IMR-90 (cell line): Measurements from ENCODE around the gene NLRP1. TPM values are rescaled to one million over a fixed set of nuclear protein-coding genes. Genes with fewer than 3 reads are reported as not detected.

ENCODE experiments used
- ATAC-seq: fragments of 200-7000 bp; cut with Tn5 transposase; 2 replicates; pipeline ENCODE4 v1.9.1; 2020; ENCODE audit warnings: low read depth, mild to moderate bottlenecking, moderate library complexity
- BruUV-seq: library from RNA; stranded (reverse); fragments of 400-500 nt; replicated peaks from 2 replicates; lab custom pipeline; 2021; lab: Mats Ljungman, UMichigan
- CTCF ChIA-PET: fragments of 300-600 bp; formaldehyde crosslinking; extraction: SDS; loops from one replicate; lab custom pipeline; 2021; ENCODE audit warnings: antibody characterized with exemption; lab: Yijun Ruan, JAX
- POLR2A ChIA-PET: fragments of 300-600 bp; sonication (Branson Sonifier 250); formaldehyde crosslinking; loops from one replicate; lab custom pipeline; 2022; ENCODE audit warnings: antibody characterized with exemption; ENCODE audit not compliant: unreplicated experiment; lab: Charles Lee
- DNase-seq: peaks from one replicate; pipeline ENCODE4 v3.0.0; 2013
- H2AFZ ChIP-seq: replicated peaks from 2 replicates; pipeline ENCODE3; 2013; ENCODE audit warnings: low read length, mild to moderate bottlenecking; ENCODE audit not compliant: poor library complexity
- H2AK5ac ChIP-seq: 2 replicates; pipeline ENCODE4 v1.6.1; 2013; ENCODE audit warnings: low read depth, low read length, inconsistent platforms
- H2AK9ac ChIP-seq: replicated peaks from 2 replicates; pipeline ENCODE3; 2013; ENCODE audit warnings: mild to moderate bottlenecking, low read depth, low read length, moderate library complexity; ENCODE audit not compliant: poor library complexity
- H2BK120ac ChIP-seq: 2 replicates; pipeline ENCODE4 v1.6.1; 2013; ENCODE audit warnings: low read depth, low read length, inconsistent platforms
- H2BK15ac ChIP-seq: 3 replicates; pipeline ENCODE4 v1.6.1; 2013; ENCODE audit warnings: low read depth, low read length, inconsistent platforms
- H2BK20ac ChIP-seq: 2 replicates; pipeline ENCODE4 v1.6.1; 2013; ENCODE audit warnings: low read depth, mild to moderate bottlenecking, inconsistent platforms, low read length, moderate library complexity
- H2BK5ac ChIP-seq: 2 replicates; pipeline ENCODE4 v1.6.1; 2013; ENCODE audit warnings: mild to moderate bottlenecking, low read depth, low read length, inconsistent platforms; ENCODE audit not compliant: poor library complexity, severe bottlenecking
- H3K14ac ChIP-seq: replicated peaks from 2 replicates; pipeline ENCODE4 v1.6.1; 2013; ENCODE audit warnings: low read depth, low read length, inconsistent platforms
- H3K18ac ChIP-seq: 2 replicates; pipeline ENCODE4 v1.6.1; 2013; ENCODE audit warnings: low read depth, low read length, control low read depth
- H3K23ac ChIP-seq: 2 replicates; pipeline ENCODE4 v1.6.1; 2013; ENCODE audit warnings: low read depth, low read length, inconsistent platforms
- H3K27ac ChIP-seq: 2 replicates; pipeline ENCODE4 v1.5.1; 2013; ENCODE audit warnings: mild to moderate bottlenecking, control low read depth, low read length; ENCODE audit not compliant: insufficient read depth
- H3K27me3 ChIP-seq: 2 replicates; pipeline ENCODE4 v1.6.1; 2013; ENCODE audit warnings: low read length; ENCODE audit not compliant: control insufficient read depth, insufficient read depth
- H3K36me3 ChIP-seq: 2 replicates; pipeline ENCODE4 v1.6.1; 2013; ENCODE audit warnings: low read length, mixed read lengths; ENCODE audit not compliant: control insufficient read depth, insufficient read depth
- H3K4ac ChIP-seq: 2 replicates; pipeline ENCODE4 v1.6.1; 2013; ENCODE audit warnings: low read depth, low read length, inconsistent platforms
- H3K4me1 ChIP-seq: 2 replicates; pipeline ENCODE4 v1.6.1; 2013; ENCODE audit warnings: low read length, mixed read lengths; ENCODE audit not compliant: control insufficient read depth, insufficient read depth
- H3K4me2 ChIP-seq: 2 replicates; pipeline ENCODE4 v1.6.1; 2013; ENCODE audit warnings: low read depth, mild to moderate bottlenecking, control low read depth, low read length, moderate library complexity
- H3K4me3 ChIP-seq: 2 replicates; pipeline ENCODE4 v1.5.1; 2013; ENCODE audit warnings: low read depth, mild to moderate bottlenecking, control low read depth, low read length, moderate library complexity; ENCODE audit not compliant: insufficient read depth
- H3K56ac ChIP-seq: 2 replicates; pipeline ENCODE4 v1.6.1; 2013; ENCODE audit warnings: low read length, inconsistent platforms; ENCODE audit not compliant: insufficient read depth; ENCODE audit errors: extremely low read depth
- H3K79me1 ChIP-seq, 2 experiments: 2 replicates each; pipeline ENCODE4 v1.6.1; 2013; ENCODE audit warnings: low read length in 2 of 2, inconsistent platforms in 1 of 2, low read depth in 1 of 2
- H3K9ac ChIP-seq: 2 replicates; pipeline ENCODE4 v1.6.1; 2013; ENCODE audit warnings: low read depth, low read length, control low read depth
- H3K9me1 ChIP-seq: 2 replicates; pipeline ENCODE4 v1.6.1; 2013; ENCODE audit warnings: low read length, inconsistent platforms; ENCODE audit not compliant: insufficient read depth
- H3K9me3 ChIP-seq: 2 replicates; pipeline ENCODE4 v1.6.1; 2013; ENCODE audit warnings: low read length; ENCODE audit not compliant: control insufficient read depth, insufficient read depth
- H4K20me1 ChIP-seq: 2 replicates; pipeline ENCODE4 v1.6.1; 2013; ENCODE audit warnings: low read length, inconsistent platforms; ENCODE audit not compliant: insufficient read depth
- H4K5ac ChIP-seq: 2 replicates; pipeline ENCODE4 v1.6.1; 2013; ENCODE audit warnings: mild to moderate bottlenecking, low read depth, low read length, control low read depth
- H4K8ac ChIP-seq, 2 experiments: 2 replicates each; pipeline ENCODE4 v1.6.1; 2013; ENCODE audit warnings: low read depth in 2 of 2, low read length in 2 of 2, control low read depth in 1 of 2, inconsistent platforms in 1 of 2
- H4K91ac ChIP-seq: 2 replicates; pipeline ENCODE4 v1.6.1; 2013; ENCODE audit warnings: low read depth, low read length, inconsistent platforms; ENCODE audit not compliant: insufficient read depth
- BHLHE40 ChIP-seq: fragments of 150-350 bp; IDR thresholded peaks from 2 replicates; pipeline ENCODE4 v1.6.1; 2016; ENCODE audit warnings: mild to moderate bottlenecking, low read depth, low read length
- CEBPB ChIP-seq: IDR thresholded peaks from 2 replicates; pipeline ENCODE4 v1.6.1; 2012; ENCODE audit warnings: low read depth, low read length, improper control_type of control experiment
- CHD1 ChIP-seq: IDR thresholded peaks from 2 replicates; pipeline ENCODE4 v1.6.1; 2012; ENCODE audit warnings: low read depth, low read length, improper control_type of control experiment
- CTCF ChIP-seq: conservative IDR thresholded peaks from 2 replicates; pipeline ENCODE4 v1.5.1; 2012; ENCODE audit warnings: mild to moderate bottlenecking, low read depth, low read length, improper control_type of control experiment
- FOS ChIP-seq: fragments of 150-350 bp; IDR thresholded peaks from 2 replicates; pipeline ENCODE4 v1.6.1; 2016; ENCODE audit warnings: low read depth, low read length
- MAFK ChIP-seq: IDR thresholded peaks from 2 replicates; pipeline ENCODE4 v1.6.1; 2012; ENCODE audit warnings: low read depth, low read length, improper control_type of control experiment
- MAZ ChIP-seq: IDR thresholded peaks from 2 replicates; pipeline ENCODE4 v1.6.1; 2012; ENCODE audit warnings: low read depth, mild to moderate bottlenecking, low read length, improper control_type of control experiment, moderate library complexity, borderline replicate concordance
- MXI1 ChIP-seq: IDR thresholded peaks from 2 replicates; pipeline ENCODE4 v1.6.1; 2012; ENCODE audit warnings: low read depth, mild to moderate bottlenecking, low read length, moderate library complexity, borderline replicate concordance
- POLR2A ChIP-seq: IDR thresholded peaks from 2 replicates; pipeline ENCODE4 v1.6.1; 2012; ENCODE audit warnings: mild to moderate bottlenecking, low read depth, low read length
- RAD21 ChIP-seq: IDR thresholded peaks from 2 replicates; pipeline ENCODE4 v1.6.1; 2012; ENCODE audit warnings: low read length, improper control_type of control experiment
- RCOR1 ChIP-seq: IDR thresholded peaks from 2 replicates; pipeline ENCODE4 v1.6.1; 2012; ENCODE audit warnings: mild to moderate bottlenecking, low read length, improper control_type of control experiment; ENCODE audit not compliant: insufficient replicate concordance
- RFX5 ChIP-seq: IDR thresholded peaks from 2 replicates; pipeline ENCODE4 v1.8.0; 2012; ENCODE audit warnings: low read depth, mild to moderate bottlenecking, low read length, moderate library complexity
- SMC3 ChIP-seq: fragments of 150-350 bp; IDR thresholded peaks from 2 replicates; pipeline ENCODE4 v1.6.1; 2016; ENCODE audit warnings: low read depth, mild to moderate bottlenecking, antibody characterized with exemption, low read length, moderate library complexity
- WGBS, 2 experiments: methylation state at CpG; one replicate each; pipeline versions ENCODE4 v1.1.5 to v1.1.7; 2013; ENCODE audit warnings: missing lambda C conversion rate in 2 of 2; ENCODE audit not compliant: insufficient read length in 1 of 2; ENCODE audit errors: extremely low coverage in 2 of 2; 5-methylcytosine and 5-hydroxymethylcytosine counted together
- dilution Hi-C: fragments of 300-500 bp; cut with HindIII; formaldehyde crosslinking; loops from one replicate; pipeline ENCODE4 v1.14.3; 2018; ENCODE audit warnings: low sequenced_read_pairs; ENCODE audit not compliant: unreplicated experiment
- in situ Hi-C: fragments of 300-500 bp; cut with MboI; formaldehyde crosslinking; loops from 3 replicates; pipeline ENCODE4 v1.14.3; 2019; ENCODE audit warnings: low sequenced_read_pairs, inconsistent platforms, mixed read lengths
- intact Hi-C: fragments of 100-400 bp; cut with micrococcal nuclease; formaldehyde crosslinking; loops from 2 replicates; pipeline ENCODE4 v1.10.0; 2022
- polyA plus RNA-seq, 3 experiments: library from polyadenylated mRNA; depleted of rRNA; stranded (reverse); fragments of >200 nt; gene quantifications; 2 replicates each; pipeline ENCODE4 v1.2.3, GENCODE V29; 2012; ENCODE audit warnings: low replicate concordance in 1 of 3
- total RNA-seq: library from RNA; depleted of rRNA; stranded (reverse); fragments of >200 nt; gene quantifications from 2 replicates; pipeline ENCODE4 v1.2.3, GENCODE V29; 2012
- TF ChIP-seq, protein P1 (sequence below): fragments of 150-350 bp; IDR thresholded peaks from 2 replicates; pipeline ENCODE4 v1.6.1; 2016; ENCODE audit warnings: low read depth, mild to moderate bottlenecking, low read length, moderate library complexity, borderline replicate concordance

The NLRP1 gene
- total and polyA plus RNA-seq, 2 of the 4 experiments (the other 2 are of a cell fraction) = 134 to 340 TPM

GRCh38 chr17:5523249-5523648 lies 61.1 kb downstream of the NLRP1 start (continued):
- TF ChIP-seq SMC3 (no peak), POLR2A (no peak), MAFK (no peak), CHD1 (no peak)

DNA sequence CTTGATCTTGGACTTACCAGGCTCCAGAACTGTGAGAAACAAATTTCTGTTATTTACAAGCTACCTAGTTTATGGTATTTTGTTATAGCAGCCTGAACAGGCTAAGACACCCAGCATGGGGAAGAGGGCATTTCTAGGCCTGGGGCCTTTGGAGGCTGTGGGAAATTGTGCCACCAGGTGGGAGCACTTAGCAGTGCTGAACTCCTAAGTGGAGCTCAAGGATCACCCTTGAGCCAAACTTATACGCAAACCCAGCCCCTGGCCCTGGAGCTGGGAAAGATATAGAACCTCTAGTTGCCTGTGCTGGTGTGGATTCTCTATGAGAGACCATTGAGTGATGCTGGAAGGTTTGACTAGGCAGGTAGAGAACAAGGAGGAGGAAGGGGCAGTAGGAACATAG lies 61.8 kb downstream of the NLRP1 start:
- peaks cover 33% of the 10 kb centered on the region for H3K9me1 ChIP-seq
- H3K23ac ChIP-seq = no peak overlapping the region
- no peak overlapping the region for H3K27ac ChIP-seq
- ChIA-PET POLR2A (no interaction called here), CTCF (no interaction called here)
- peak overlapping the region; percentile 3; the same call in 1 of the 2 replicates for H3K4ac ChIP-seq
- ATAC-seq = no peak
- no peaks in the 10 kb centered on the region for H4K20me1 ChIP-seq
- no peak overlapping the region for H3K4me2 ChIP-seq
- no peak overlapping the region for H2BK120ac ChIP-seq
- TF ChIP-seq SMC3 (no peak), RFX5 (no peak), RCOR1 (no peak), BHLHE40 (no peak), RAD21 (no peak), CTCF (no peak), CEBPB (no peak), FOS (no peak), MXI1 (no peak), MAZ (no peak)
- TF ChIP-seq, protein P1, sequence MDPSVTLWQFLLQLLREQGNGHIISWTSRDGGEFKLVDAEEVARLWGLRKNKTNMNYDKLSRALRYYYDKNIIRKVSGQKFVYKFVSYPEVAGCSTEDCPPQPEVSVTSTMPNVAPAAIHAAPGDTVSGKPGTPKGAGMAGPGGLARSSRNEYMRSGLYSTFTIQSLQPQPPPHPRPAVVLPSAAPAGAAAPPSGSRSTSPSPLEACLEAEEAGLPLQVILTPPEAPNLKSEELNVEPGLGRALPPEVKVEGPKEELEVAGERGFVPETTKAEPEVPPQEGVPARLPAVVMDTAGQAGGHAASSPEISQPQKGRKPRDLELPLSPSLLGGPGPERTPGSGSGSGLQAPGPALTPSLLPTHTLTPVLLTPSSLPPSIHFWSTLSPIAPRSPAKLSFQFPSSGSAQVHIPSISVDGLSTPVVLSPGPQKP = no peak
- no peak overlapping the region for H2BK5ac ChIP-seq
- H4K8ac ChIP-seq = no peak overlapping the region
- H4K91ac ChIP-seq = 0 out of 2 replicates have a peak overlapping the region, but pooled peaks have one; percentile 4
- H2AK5ac ChIP-seq = peak overlapping the region; percentile 27; the same call in 1 of the 2 replicates
- no peaks in the 10 kb centered on the region for H3K9me3 ChIP-seq
- H3K14ac ChIP-seq = no peak overlapping the region
- no peak overlapping the region for H3K18ac ChIP-seq
- 0 out of 3 replicates have a peak overlapping the region, but pooled peaks have one; percentile 50 for H2BK15ac ChIP-seq
- no peak for DNase-seq
- H3K27me3 ChIP-seq = no peaks in the 10 kb centered on the region
- no peak overlapping the region for H3K9ac ChIP-seq
- no peak overlapping the region for H3K4me3 ChIP-seq
- no peak overlapping the region for H4K5ac ChIP-seq
- no peak overlapping the region for H2AFZ ChIP-seq
- intact Hi-C loops (no loop called here), in situ Hi-C loops (no loop called here), dilution Hi-C loops (no loop called here)
- no peak overlapping the region for H2AK9ac ChIP-seq
- peaks cover 20% of the 10 kb centered on the region for H3K4me1 ChIP-seq
- no TSS peak for BruUV-seq
- H2BK20ac ChIP-seq = no peak overlapping the region
- WGBS, 2 experiments = no CpG with 5 or more reads among the region's 1 CpG
- peaks cover 12% of the 10 kb centered on the region for H3K36me3 ChIP-seq
- H3K56ac ChIP-seq = no peak overlapping the region
- H3K79me1 ChIP-seq = peaks cover 8 to 30% of the 10 kb centered on the region in 2 experiments
